ENCODE data around the gene ROBO3.

Gene ROBO3

DNA sequence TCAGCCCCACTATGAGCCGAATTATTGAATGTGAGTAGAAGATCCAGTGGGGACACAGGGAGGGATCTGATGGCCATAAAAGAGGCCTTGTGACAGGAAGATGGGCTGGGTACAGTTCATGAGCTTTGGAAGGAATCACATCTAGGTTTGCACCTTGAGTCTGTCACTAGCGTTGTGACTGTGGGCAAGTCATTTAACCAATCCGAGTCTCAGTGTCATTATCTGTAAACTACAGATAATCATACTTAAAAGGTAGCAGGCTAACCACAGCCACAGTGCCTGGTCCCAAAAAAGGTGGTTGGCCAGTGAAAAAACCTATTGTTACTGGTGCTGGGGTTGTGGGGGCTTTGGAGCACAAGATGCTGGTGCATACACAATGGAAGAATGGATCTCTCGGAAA is 57.6 kb downstream of the ROBO3 start:
- no peak for DNase-seq (ENCODE audit: low read depth)

GRCh38 chr11:124923296-124923695 is 58.1 kb downstream of the ROBO3 start:
- DNase-seq (ENCODE audit: low read depth), result no peak

GRCh38 chr11:124928942-124929665 is 63.9 kb downstream of the ROBO3 start:
- DNase-seq (ENCODE audit: low read depth), result no peak

DNA sequence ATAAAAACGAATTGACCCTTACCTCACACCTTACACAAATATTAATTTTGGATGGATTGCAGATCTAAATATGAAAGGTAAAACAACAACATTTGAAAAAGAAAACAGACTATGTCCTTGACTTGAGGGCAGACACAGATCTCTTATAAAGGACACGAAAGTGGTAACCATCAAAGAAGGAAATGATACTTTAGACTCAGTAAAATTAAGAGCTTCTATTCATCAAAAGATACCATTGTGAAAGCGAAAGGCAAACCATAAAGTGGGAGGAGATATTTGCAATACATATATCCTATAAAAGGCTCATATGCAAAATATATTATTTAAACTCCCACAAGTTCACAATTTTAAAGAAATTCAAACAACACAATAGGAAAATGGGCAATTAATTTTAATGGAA is 65.6 kb downstream of the ROBO3 start:
- no peak for DNase-seq (ENCODE audit: low read depth)
